Central memory CD8-positive, alpha-beta T cell (primary cell): ENCODE results near the gene CDK19.
"Not testable (repeated sequence)": the region's sequence is repeated elsewhere in the genome, so short reads cannot be mapped to it uniquely, and the experiment has no call there.

ENCODE experiments used
- ATAC-seq: fragments of 150-1000 bp; cut with Tn5 transposase; replicated peaks from 2 replicates; pipeline ENCODE4 v1.10.0; 2022; ENCODE audit warnings: mild to moderate bottlenecking, moderate FRiP score, moderate number of reproducible peaks; ENCODE audit not compliant: poor library complexity, severe bottlenecking; ENCODE audit errors: extremely low read depth
- DNase-seq, 2 donors: peaks; one replicate each; pipeline ENCODE4 v3.0.0; 2021; ENCODE audit warnings: low spot score in 2 of 2
- H3K27ac Mint-ChIP-seq: one replicate; pipeline ENCODE4 v1.8.0; 2022; ENCODE audit warnings: low read depth, mild to moderate bottlenecking, moderate library complexity, mixed read lengths
- H3K27me3 Mint-ChIP-seq: one replicate; pipeline ENCODE4 v1.8.0; 2022; ENCODE audit warnings: mixed read lengths
- H3K36me3 Mint-ChIP-seq: one replicate; pipeline ENCODE4 v1.8.0; 2022; ENCODE audit warnings: mild to moderate bottlenecking, moderate library complexity, mixed read lengths; ENCODE audit not compliant: insufficient read depth
- H3K4me1 Mint-ChIP-seq: one replicate; pipeline ENCODE4 v1.8.0; 2022; ENCODE audit warnings: mixed read lengths
- H3K4me3 Mint-ChIP-seq: one replicate; pipeline ENCODE4 v1.8.0; 2022; ENCODE audit warnings: mild to moderate bottlenecking, moderate library complexity, mixed read lengths
- H3K9me3 Mint-ChIP-seq: one replicate; pipeline ENCODE4 v1.8.0; 2022; ENCODE audit warnings: mixed read lengths

The CDK19 gene

DNA sequence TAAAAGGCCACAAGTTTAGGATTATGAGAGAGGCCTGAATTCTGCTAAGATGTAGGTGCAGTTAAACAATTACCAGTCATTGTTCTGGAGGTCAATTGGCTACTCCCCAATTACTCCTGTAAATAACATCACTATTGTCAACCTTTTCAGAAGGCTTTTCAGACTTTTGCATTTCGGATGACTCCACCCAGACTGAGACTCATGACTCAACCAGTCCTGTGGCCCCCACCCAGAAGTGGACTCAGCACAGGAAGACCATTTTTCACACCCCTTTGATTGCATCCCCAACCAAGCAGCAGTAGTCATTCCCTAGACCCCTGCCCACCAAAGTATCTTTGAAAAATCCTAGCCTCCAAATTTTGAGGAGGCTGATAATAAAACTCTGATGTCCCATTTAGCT lies 199.5 kb downstream of the CDK19 start:
- Mint-ChIP-seq H3K4me3 (no peak overlapping the region), H3K27ac (no peak overlapping the region), H3K36me3 (peaks cover 4% of the 10 kb centered on the region), H3K4me1 (no peaks in the 10 kb centered on the region), H3K27me3 (no peaks in the 10 kb centered on the region), H3K9me3 (no peaks in the 10 kb centered on the region)
- ATAC-seq (no peak), DNase-seq (no peak)

DNA sequence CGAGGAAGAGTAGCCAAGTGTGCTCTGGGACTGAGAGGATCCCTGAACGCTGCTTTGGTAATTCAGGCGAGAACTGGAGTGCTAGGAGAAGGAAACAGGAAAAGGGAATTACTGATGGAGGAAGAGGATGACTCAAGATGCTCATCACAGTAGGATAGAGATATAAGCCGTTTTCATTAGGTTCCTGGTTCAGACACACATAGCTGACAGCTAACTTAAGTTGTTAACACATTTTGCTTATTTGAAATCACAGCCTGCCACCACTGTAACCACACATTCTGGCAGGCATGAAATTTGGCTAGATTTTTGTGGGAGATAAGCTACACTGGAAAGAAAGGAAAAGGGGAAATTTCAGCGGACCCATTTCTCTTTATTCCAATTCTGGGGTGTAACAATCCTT lies 200.7 kb downstream of the CDK19 start:
- H3K36me3 Mint-ChIP-seq, result peaks cover 3% of the 10 kb centered on the region
- H3K27me3 Mint-ChIP-seq, result no peaks in the 10 kb centered on the region
- H3K4me3 Mint-ChIP-seq, result no peak overlapping the region
- no peaks in the 10 kb centered on the region for H3K9me3 Mint-ChIP-seq
- DNase-seq (no peak), ATAC-seq (no peak)
- no peaks in the 10 kb centered on the region for H3K4me1 Mint-ChIP-seq
- H3K27ac Mint-ChIP-seq, result no peak overlapping the region

- Mint-ChIP-seq H3K27ac (no peak overlapping the region), H3K4me1 (no peaks in the 10 kb centered on the region), H3K27me3 (no peaks in the 10 kb centered on the region), H3K4me3 (no peak overlapping the region), H3K9me3 (no peaks in the 10 kb centered on the region), H3K36me3 (peaks cover 3% of the 10 kb centered on the region)
- DNase-seq (no peak), ATAC-seq (no peak)
Measured at GRCh38 chr6:110614106-110614505, 201.2 kb downstream of the CDK19 start.

GRCh38 chr6:110613356-110613755 lies 201.9 kb downstream of the CDK19 start:
- H3K27me3 Mint-ChIP-seq, result no peaks in the 10 kb centered on the region
- no peaks in the 10 kb centered on the region for H3K4me1 Mint-ChIP-seq
- H3K36me3 Mint-ChIP-seq, result peaks cover 2% of the 10 kb centered on the region
- ATAC-seq (no peak), DNase-seq (no peak)
- no peak overlapping the region for H3K4me3 Mint-ChIP-seq
- no peaks in the 10 kb centered on the region for H3K9me3 Mint-ChIP-seq
- H3K27ac Mint-ChIP-seq, result no peak overlapping the region

DNA sequence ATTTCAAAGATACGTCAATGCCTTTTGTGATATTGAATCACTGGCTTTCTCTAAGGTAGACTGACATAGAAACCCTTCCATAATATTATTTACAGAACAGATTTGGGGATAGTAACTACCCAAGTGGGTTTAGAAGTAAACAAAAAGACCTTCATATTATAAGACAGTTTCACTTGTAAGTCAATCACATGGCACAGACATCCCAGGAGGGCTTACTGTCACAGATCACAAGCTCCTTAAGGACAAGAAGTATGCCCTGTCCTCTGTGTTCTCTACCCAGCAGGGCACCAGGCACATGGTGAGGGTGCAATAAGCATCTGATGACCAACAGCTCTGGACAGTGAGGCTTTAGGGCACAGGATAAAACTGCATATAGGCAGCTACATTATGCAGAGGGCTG lies 203.0 kb downstream of the CDK19 start:
- Mint-ChIP-seq H3K36me3 (peaks cover 1% of the 10 kb centered on the region), H3K4me3 (no peak overlapping the region), H3K27me3 (no peaks in the 10 kb centered on the region), H3K27ac (no peak overlapping the region), H3K9me3 (no peaks in the 10 kb centered on the region), H3K4me1 (no peaks in the 10 kb centered on the region)
- ATAC-seq (no peak), DNase-seq (no peak)

GRCh38 chr6:110609101-110609500 lies 206.2 kb downstream of the CDK19 start:
- DNase-seq (no peak), ATAC-seq (no peak)
- H3K4me3 Mint-ChIP-seq, result no peak overlapping the region
- no peaks in the 10 kb centered on the region for H3K27me3 Mint-ChIP-seq
- no peaks in the 10 kb centered on the region for H3K4me1 Mint-ChIP-seq
- no peak overlapping the region for H3K27ac Mint-ChIP-seq
- no peaks in the 10 kb centered on the region for H3K36me3 Mint-ChIP-seq
- no peaks in the 10 kb centered on the region for H3K9me3 Mint-ChIP-seq

DNA sequence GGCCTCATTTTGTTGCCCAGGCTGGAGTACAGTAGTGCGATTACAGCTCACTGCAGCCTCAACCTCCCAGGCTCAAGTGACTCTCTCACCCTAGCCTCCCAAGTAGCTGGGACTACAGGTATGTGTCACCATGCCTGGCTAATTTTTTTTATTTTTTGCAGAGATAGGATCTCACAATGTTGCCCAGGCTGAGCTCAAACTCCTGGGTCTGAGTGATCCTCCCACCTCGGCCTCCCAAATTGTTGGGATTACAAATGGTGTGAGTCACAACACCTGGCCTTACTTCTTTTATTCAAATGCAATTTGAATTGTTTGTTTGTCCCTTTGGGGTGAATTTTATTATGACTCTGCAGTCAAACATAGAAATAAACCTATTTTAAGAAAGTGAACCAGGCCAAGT lies 207.1 kb downstream of the CDK19 start:
- no peaks in the 10 kb centered on the region for H3K27me3 Mint-ChIP-seq
- no peak overlapping the region for H3K27ac Mint-ChIP-seq

DNA sequence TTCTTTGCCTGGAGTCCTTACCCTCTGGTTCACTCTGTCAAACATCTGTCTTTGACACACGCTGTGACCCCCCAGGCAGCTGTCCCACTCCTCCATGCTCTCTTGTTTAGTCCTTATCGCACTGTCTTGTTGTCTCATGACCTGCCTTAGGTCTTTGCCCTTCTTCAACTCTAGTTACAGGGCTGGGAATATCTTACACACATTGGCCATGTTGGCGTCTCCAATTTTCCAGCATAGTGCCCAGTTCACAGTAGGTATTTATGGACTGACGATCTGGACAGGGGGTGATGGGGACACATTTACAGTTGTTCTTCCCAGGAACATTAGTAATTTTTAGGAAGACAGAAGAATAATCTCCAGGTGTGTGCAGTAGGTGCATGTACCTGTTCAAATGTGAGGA lies 209.1 kb downstream of the CDK19 start:
- no peak overlapping the region for H3K27ac Mint-ChIP-seq
- H3K4me3 Mint-ChIP-seq, result no peak overlapping the region
- H3K9me3 Mint-ChIP-seq, result no peaks in the 10 kb centered on the region
- H3K27me3 Mint-ChIP-seq, result no peaks in the 10 kb centered on the region
- ATAC-seq (no peak), DNase-seq (no peak)
- no peaks in the 10 kb centered on the region for H3K4me1 Mint-ChIP-seq
- no peaks in the 10 kb centered on the region for H3K36me3 Mint-ChIP-seq

More for the DNA sequence above, 207.1 kb downstream of the CDK19 start:
- Mint-ChIP-seq H3K4me3 (no peak overlapping the region), H3K9me3 (no peaks in the 10 kb centered on the region), H3K4me1 (no peaks in the 10 kb centered on the region), H3K36me3 (no peaks in the 10 kb centered on the region)
- DNase-seq, result no peak
- ATAC-seq, result no peak

DNA sequence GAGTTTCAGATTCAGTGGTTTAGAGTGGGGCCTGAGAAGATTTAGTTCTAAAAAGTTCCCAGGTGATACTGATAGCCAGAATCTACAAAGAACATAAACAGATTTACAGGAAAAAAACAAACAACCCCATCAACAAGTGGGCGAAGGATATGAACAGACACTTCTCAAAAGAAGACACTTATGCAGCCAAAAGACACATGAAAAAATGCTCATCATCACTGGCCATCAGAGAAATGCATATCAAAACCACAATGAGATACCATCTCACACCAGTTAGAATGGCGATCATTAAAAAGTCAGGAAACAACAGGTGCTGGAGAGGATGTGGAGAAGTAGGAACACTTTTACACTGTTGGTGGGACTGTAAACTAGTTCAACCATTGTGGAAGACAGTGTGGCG lies 214.6 kb downstream of the CDK19 start:
- H3K4me1 Mint-ChIP-seq, H3K9me3 Mint-ChIP-seq, H3K4me3 Mint-ChIP-seq, H3K36me3 Mint-ChIP-seq, H3K27me3 Mint-ChIP-seq, ATAC-seq, DNase-seq, H3K27ac Mint-ChIP-seq: not testable (repeated sequence)

DNA sequence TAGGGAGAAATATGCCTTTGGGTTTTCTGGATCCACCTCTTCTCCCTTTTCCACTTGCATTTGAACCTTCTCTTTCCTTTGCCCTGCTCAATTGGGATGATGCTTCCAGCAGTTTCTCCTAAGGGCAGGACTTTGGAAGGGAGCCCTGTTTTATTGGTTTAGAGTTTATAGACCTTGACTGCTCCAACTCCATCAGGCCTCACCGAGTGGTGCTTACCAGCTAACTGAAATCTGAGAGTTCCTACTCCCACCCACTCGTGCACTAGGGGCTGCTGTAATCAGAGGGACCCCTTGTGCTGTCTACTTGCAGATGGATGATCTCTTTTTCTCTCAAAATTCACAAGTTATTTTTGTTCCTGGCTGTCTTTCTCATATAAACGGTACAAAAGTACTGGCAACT lies 217.5 kb downstream of the CDK19 start:
- Mint-ChIP-seq H3K4me1 (no peaks in the 10 kb centered on the region), H3K27ac (no peak overlapping the region), H3K4me3 (no peak overlapping the region), H3K36me3 (no peaks in the 10 kb centered on the region), H3K9me3 (no peaks in the 10 kb centered on the region), H3K27me3 (no peaks in the 10 kb centered on the region)
- ATAC-seq (no peak), DNase-seq (no peak)

DNA sequence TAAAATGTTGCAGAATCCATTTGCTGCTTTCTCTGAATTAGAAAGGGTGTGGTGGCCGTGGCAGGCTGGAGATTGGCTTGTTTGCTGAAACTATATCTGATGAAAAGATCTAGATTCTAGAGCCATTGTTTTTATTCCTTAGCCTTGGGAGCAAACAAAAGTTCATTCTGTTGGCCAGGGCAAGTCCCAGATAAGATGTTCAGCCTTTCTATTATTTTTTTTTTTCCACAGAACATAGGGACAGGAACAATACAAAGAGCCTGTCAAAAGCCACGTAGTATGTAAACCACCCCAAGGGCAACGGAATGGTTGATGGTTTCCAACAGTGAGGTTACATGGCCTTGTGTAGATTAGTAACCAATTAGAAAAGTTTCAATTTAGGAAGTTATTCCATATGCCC lies 218.9 kb downstream of the CDK19 start:
- no peak overlapping the region for H3K4me3 Mint-ChIP-seq
- H3K27me3 Mint-ChIP-seq, result no peaks in the 10 kb centered on the region
- H3K9me3 Mint-ChIP-seq, result no peaks in the 10 kb centered on the region
- H3K4me1 Mint-ChIP-seq, result no peaks in the 10 kb centered on the region
- H3K36me3 Mint-ChIP-seq, result no peaks in the 10 kb centered on the region
- DNase-seq, result no peak
- H3K27ac Mint-ChIP-seq, result no peak overlapping the region
- ATAC-seq, result no peak

GRCh38 chr6:110595112-110595511 lies 220.2 kb downstream of the CDK19 start:
- H3K27me3 Mint-ChIP-seq, result no peaks in the 10 kb centered on the region
- H3K4me1 Mint-ChIP-seq, result no peaks in the 10 kb centered on the region
- H3K36me3 Mint-ChIP-seq, result no peaks in the 10 kb centered on the region
- H3K9me3 Mint-ChIP-seq, result no peaks in the 10 kb centered on the region
- ATAC-seq, result no peak
- H3K4me3 Mint-ChIP-seq, result no peak overlapping the region
- DNase-seq, result no peak
- no peak overlapping the region for H3K27ac Mint-ChIP-seq

DNA sequence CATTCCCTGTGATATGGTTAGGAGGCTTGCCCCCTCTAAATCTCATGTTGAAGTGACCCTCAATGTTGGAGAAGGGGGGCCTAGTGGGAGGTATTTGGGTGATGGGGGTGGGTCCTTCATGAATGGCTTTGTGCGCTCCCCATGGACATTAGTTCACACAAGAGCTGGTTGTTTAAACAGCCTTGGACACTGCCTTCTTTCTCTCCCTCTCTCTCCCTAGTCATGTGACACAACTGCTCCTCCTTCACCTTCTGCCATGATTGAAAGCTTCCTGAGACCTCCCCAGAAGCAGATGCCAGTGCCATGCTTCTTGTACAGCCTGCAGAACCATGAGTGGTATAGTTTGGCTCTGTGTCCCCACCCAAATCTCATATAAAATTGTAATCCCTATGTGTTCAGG lies 221.6 kb downstream of the CDK19 start:
- ATAC-seq (no peak), DNase-seq (no peak)
- Mint-ChIP-seq H3K9me3 (no peaks in the 10 kb centered on the region), H3K36me3 (no peaks in the 10 kb centered on the region), H3K27me3 (no peaks in the 10 kb centered on the region), H3K4me1 (no peaks in the 10 kb centered on the region), H3K27ac (no peak overlapping the region), H3K4me3 (no peak overlapping the region)

DNA sequence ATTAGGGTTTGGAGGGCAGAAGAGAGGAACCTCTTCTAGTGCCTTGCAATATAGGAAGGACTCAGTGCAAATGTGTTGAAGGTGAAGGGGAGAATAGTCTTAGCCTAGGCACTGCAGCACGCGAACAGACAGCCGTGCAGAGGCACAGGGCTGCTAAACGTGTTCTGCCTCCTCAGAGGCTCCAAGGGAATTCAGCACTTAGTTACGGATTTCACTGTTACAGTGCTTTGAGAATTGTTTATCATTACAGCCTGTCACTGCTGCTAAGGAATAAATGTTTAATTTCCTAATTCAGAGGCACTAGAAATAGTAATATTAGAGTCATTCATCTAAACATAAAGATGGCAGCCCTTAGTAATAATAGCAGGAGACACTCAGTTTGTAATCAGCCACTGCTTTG lies 222.5 kb downstream of the CDK19 start:
- no peak for DNase-seq
- Mint-ChIP-seq H3K36me3 (no peaks in the 10 kb centered on the region), H3K9me3 (no peaks in the 10 kb centered on the region), H3K27me3 (no peaks in the 10 kb centered on the region), H3K4me3 (no peak overlapping the region), H3K4me1 (no peaks in the 10 kb centered on the region), H3K27ac (no peak overlapping the region)
- no peak for ATAC-seq
